ENCODE data around the gene NF1. TPM values are rescaled to one million over a fixed set of nuclear protein-coding genes. Genes with fewer than 3 reads are reported as not detected.
"Not testable (repeated sequence)": the region's sequence is repeated elsewhere in the genome, so short reads cannot be mapped to it uniquely, and the experiment has no call there.

The NF1 gene, protein sequence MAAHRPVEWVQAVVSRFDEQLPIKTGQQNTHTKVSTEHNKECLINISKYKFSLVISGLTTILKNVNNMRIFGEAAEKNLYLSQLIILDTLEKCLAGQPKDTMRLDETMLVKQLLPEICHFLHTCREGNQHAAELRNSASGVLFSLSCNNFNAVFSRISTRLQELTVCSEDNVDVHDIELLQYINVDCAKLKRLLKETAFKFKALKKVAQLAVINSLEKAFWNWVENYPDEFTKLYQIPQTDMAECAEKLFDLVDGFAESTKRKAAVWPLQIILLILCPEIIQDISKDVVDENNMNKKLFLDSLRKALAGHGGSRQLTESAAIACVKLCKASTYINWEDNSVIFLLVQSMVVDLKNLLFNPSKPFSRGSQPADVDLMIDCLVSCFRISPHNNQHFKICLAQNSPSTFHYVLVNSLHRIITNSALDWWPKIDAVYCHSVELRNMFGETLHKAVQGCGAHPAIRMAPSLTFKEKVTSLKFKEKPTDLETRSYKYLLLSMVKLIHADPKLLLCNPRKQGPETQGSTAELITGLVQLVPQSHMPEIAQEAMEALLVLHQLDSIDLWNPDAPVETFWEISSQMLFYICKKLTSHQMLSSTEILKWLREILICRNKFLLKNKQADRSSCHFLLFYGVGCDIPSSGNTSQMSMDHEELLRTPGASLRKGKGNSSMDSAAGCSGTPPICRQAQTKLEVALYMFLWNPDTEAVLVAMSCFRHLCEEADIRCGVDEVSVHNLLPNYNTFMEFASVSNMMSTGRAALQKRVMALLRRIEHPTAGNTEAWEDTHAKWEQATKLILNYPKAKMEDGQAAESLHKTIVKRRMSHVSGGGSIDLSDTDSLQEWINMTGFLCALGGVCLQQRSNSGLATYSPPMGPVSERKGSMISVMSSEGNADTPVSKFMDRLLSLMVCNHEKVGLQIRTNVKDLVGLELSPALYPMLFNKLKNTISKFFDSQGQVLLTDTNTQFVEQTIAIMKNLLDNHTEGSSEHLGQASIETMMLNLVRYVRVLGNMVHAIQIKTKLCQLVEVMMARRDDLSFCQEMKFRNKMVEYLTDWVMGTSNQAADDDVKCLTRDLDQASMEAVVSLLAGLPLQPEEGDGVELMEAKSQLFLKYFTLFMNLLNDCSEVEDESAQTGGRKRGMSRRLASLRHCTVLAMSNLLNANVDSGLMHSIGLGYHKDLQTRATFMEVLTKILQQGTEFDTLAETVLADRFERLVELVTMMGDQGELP (N-terminal part only)
- total RNA-seq (2014; rRNA removed; shearing (Covaris generic)), result 11.1 and 15.1 TPM in 2 replicates

DNA sequence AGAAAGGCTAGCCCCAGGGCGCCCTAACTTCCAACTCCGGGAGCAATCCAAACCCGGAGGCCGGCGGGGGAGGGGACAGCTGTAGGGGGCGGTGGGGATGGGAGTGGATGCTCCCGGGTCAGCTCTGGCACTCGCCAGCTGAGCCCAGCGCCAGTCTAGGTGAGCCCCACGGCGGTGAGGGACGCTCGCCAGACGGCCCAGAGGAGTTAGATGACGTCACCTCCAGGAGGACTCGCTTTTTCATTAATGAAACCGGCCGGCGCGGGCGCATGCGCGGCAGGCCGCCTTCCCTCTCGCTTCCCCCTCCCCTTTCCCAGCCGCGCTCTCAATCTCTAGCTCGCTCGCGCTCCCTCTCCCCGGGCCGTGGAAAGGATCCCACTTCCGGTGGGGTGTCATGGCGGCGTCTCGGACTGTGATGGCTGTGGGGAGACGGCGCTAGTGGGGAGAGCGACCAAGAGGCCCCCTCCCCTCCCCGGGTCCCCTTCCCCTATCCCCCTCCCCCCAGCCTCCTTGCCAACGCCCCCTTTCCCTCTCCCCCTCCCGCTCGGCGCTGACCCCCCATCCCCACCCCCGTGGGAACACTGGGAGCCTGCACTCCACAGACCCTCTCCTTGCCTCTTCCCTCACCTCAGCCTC lies at the start of gene NF1:
TSS of gene NF1 (plus strand) at position 378 of the 636 bp plus-strand sequence. CDS start 333 bp downstream, outside the sequence.
- in situ Hi-C loops (cut with HindIII; ENCODE audit: low sequenced_read_pairs), result no loop called here
- peak; percentile 96 for DNase-seq (ENCODE audit: low spot score)

DNA sequence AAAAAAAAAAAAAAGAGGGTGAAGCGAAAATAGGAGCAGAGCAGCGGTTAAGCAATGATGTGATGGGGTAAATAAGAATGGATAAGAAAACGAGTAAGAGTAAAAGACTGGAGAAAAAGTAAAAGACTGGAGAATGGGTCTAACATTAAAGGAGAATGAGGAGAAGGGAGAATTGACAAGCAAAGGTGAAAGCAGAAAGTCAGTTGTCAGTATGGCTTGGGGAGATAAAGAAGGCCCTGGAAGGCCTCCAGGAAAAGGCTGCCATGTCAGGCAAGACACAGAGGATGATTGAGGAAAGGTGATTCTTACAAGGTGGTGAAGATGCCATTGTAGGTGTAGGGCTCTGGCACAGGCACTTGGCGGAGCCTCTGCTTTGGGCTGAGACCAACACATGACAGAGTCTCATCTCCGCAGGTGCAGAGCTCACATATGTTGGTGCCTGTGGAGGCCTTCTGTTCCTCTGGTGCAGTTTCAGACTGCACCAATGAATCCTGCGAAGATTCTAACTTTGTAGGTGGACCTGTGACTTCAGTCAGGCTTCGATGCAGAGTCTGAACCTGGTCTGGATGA lies 47.8 kb upstream of the NF1 start:
- in situ Hi-C loops (cut with HindIII; ENCODE audit: low sequenced_read_pairs), result not testable (repeated sequence)
- peak; percentile 78 for DNase-seq (ENCODE audit: low spot score)

DNA sequence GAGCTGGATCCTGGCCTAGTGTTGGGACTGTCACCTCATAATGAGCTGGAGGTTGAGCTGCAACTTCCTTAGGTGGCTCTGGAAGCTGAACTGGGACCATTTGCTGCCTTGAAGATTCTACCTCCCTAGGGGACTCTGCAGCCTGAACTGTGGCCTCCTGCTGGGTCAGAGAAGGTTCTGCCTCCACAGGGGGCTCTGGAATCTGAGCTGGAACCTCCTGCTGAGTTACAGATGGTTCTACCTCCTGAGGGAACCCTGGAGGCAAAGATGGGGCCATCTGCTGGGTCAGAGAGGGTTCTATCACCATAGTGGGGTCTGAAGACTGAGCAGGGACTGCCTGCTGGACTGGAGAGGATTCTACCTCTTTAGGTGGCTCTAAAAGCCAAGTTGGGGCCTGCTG lies 46.6 kb upstream of the NF1 start:
- DNase-seq (ENCODE audit: low spot score), result no peak
- in situ Hi-C loops (cut with HindIII; ENCODE audit: low sequenced_read_pairs), result no loop called here

DNA sequence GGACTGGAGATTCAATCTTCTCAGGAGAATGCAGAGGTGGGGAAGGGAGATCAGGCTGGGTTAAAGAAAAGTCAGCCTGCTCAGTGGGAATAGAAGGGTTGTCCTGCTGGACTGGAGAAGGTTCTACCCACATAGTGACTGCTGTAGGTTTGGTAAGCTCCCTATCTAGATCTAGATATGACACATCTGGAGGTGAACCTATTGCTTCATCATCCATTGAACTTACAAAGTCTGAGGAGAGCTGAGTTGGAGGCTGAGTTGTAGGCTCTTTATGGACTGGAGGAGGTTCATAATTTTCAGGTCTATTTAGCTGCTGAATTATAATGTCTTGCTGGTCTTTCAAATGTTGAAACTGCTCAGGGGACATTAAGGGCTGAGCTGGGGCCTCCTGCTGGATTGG lies 46.0 kb upstream of the NF1 start:
- no peak for DNase-seq (ENCODE audit: low spot score)
- in situ Hi-C loops (cut with HindIII; ENCODE audit: low sequenced_read_pairs), result no loop called here

DNA sequence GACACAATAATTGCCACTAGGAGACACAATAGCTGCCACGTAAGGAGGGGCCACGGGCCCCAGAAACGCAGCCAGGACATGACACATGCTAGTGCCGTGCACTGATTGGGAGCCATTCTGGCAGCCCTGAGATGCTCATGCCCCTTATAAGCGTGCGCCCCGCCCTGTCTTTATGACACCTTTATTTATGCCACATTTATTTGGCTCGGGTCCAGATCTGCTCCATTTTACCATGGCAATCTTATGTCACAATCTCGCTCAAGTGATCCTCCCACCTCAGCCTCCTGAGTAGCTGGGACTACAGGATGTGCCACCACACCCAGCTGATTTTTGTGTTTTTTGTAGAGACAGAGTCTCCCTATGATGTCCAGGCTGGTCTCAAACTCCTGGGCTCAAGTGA lies 43.8 kb upstream of the NF1 start:
- no peak for DNase-seq (ENCODE audit: low spot score)
- in situ Hi-C loops (cut with HindIII; ENCODE audit: low sequenced_read_pairs), result no loop called here

DNA sequence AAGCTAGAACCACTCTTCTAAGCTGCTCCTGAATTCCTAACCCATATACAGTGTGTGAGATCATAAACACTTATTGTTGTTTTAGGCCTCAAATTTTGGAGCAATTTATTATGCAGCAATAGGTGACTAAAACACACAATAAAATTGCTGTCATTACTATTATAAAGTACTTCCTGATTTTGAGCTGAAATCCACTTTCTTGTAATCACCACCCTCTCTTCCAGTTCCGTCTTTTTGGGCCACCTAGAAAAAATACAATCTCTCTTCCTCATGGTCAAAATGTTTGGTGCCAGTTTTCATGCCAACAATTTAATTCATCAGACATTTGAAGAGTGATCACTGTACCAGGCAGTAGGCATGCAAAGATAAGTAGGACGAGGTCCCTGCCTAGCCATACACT lies 43.3 kb upstream of the NF1 start:
- in situ Hi-C loops (cut with HindIII; ENCODE audit: low sequenced_read_pairs), result no loop called here
- no peak for DNase-seq (ENCODE audit: low spot score)

DNA sequence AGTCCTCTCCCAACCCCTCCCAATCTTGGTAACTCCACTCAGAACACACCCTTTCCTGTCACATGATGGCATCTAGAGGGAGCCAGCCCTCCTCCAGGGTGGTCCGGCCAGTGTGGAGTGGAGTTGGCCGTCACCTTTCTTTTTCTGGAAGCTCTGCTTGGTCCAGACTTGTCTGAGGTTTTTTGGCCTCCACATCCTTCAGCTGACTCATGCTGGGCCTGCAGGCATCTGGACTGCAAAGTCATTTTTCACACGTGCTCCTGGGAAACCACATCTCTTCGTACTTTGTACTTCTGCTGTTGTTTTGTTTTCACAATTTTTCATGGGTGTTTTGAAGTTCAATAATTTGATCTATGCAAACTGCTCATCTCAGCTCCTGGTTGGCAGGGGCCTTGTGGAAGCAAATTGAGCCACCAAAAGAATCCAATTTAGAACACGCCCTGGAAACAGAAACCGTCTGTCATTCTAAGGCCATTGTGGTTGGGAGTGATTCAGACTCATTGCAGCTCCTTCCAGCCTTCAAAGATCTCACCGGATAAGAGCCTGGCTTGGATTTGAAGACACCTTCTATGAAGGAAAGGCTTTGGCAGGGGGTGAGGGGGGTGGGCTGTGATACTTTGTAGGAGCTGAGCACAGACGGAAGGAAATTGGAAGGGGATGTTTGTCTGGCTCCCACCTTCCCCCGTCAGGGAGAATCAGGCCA lies 42.4 kb upstream of the NF1 start:
- in situ Hi-C loops (cut with HindIII; ENCODE audit: low sequenced_read_pairs), result no loop called here
- no peak for DNase-seq (ENCODE audit: low spot score)

DNA sequence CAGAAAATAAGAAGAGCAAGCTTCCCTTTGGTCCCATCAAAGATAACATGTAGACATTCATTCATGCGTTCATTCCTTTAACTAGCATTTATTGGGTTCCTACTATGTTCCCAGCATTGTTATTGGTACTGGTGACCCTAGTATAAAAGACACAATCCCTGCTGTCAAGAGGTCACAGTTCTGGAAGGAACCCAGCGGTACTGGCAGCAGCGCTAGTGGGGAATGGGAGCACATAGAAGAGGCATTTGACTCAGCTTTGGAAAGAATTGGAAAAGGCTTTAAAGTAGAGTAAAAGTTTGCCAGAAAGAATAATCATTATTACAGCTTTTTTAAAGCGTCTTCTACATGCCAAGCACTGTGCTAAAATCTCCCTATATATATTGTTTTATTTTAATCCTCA lies 41.7 kb upstream of the NF1 start:
- DNase-seq (ENCODE audit: low spot score), result no peak
- in situ Hi-C loops (cut with HindIII; ENCODE audit: low sequenced_read_pairs), result no loop called here

DNA sequence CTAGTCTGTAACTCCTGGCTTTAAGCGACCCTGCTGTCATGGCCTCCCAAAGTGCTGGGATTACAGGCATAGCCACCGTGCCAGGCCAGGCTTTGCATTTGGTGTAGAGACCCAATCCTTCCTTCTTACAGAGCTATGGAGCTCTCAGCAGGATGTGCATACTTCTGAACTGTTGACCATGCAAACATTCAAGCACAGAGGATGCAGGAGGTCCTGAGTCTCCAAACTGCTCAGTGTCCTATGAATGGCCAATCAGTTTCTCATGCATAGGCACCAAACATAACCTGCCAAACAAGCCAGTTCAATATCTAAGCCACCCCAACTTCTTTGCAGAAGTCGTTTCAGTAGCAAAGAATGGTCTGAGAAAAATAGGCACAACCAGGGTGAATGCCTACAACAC lies 40.0 kb upstream of the NF1 start:
- in situ Hi-C loops (cut with HindIII; ENCODE audit: low sequenced_read_pairs), result no loop called here
- DNase-seq (ENCODE audit: low spot score), result no peak

DNA sequence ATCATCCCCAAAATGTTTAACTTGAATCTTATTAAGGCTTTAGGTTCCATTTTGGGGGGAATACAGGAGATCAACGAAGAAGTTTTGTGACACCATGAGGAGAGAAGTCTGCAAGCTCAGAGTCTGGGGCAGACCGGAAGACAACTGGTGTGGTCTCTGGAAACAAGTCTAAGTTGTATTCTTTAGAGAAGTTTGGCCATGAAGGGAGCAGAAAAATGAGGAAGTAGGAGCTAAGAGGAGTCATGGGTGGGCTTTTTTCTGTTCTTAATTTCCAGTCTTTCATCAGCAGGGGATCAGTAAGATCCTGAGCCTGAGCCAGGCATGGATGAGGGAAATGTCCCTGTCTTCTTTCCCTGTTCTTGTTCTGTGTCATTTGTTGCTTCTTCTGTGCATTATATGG lies 35.8 kb upstream of the NF1 start:
- no peak for DNase-seq (ENCODE audit: low spot score)

DNA sequence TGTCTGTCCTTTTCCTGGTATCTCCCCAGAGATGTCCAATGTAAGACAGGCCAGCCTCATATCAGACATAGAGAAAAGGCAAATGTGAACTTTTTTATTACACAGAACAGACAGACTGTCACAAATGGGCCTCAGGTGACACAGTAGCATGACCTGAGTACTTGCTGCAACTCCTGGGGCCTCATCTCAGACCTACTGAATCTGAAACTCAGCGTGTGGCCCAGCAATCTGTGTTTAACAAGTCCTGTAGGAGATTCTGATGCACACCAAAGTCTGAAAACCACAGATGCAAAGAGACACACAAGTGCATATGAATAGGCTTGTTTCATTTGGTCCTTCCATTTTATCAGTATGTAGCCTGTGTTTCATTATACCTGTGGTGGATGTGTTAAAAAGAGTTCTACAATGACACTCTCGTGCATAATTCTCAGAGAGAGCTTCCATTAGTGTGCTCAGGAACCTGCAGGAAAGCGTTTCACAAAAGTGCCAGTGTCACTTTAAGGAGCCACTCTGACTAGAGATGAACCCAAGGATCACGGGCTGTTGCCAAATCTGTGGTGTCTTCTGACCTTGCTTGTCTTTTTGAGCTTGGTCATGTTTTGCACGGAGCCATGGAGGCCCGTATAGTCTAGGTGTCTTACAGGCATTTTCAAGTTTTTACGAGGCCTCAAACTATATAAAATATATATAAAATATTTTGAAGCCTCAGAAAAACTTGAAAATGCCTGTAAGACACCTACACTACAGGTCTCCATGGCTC lies 33.8 kb upstream of the NF1 start:
- DNase-seq (ENCODE audit: low spot score), result no peak
- in situ Hi-C loops (cut with HindIII; ENCODE audit: low sequenced_read_pairs), result no loop called here

More for the DNA sequence above, 35.8 kb upstream of the NF1 start:
- in situ Hi-C loops (cut with HindIII; ENCODE audit: low sequenced_read_pairs), result no loop called here

DNA sequence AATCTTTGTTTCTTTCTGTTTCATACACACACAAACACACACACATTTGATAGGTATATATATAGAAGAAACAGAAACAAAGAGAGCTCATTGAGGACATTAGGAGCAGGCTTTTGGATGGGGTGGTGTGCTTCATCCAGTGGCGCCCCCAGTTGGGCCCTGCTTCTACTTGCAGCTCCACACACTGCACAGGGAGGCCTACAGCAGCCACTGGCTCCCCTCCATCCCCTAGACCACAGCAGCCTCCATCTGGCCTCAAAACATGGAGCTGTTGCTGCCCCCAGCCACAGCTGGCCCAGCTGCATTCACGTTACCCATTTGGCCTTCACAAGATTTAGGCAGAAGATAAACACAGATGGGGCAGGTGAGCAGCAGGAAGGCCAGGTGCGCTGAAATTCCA lies 33.1 kb upstream of the NF1 start:
- DNase-seq (ENCODE audit: low spot score), result no peak
- in situ Hi-C loops (cut with HindIII; ENCODE audit: low sequenced_read_pairs), result no loop called here

DNA sequence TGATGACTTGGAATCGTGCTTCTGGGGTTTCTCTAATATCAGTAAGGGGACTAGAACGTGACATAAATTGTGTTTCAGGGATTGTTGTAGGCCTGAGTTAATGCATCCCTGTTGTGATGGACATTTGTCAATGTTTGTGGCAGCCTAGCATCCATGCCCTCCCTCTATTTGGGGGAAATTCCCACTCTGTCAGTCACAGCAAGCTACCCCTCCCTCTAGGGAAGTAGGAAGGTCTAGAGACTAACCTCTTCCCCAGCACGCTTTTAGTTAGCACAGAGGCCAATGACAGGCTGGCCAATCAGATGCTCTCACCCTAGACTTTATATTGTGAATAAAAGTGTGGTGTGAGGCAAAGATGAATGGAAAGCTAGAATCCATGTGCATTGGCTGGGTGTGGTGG lies 32.4 kb upstream of the NF1 start:
- DNase-seq (ENCODE audit: low spot score), result no peak
- in situ Hi-C loops (cut with HindIII; ENCODE audit: low sequenced_read_pairs), result no loop called here

DNA sequence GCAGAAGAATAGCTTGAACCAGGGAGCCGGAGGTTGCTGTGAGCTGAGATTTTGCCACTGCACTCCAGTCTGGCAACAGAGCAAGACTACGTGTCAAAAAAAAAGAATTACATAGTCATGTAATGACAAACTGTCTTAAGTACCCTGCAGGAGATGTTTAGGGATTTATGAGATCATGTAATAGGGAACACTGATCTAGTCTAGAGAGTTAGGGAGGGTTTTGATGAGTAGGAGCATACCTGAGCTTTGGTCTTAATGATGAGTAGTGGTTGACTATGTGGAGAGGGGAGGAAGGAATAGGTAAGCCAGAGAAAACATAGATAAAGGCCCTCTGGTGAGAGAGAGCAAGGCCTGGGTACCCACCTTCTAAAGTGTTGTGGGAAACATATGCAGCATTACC lies 30.1 kb upstream of the NF1 start:
- DNase-seq (ENCODE audit: low spot score), result no peak
- in situ Hi-C loops (cut with HindIII; ENCODE audit: low sequenced_read_pairs), result no loop called here

DNA sequence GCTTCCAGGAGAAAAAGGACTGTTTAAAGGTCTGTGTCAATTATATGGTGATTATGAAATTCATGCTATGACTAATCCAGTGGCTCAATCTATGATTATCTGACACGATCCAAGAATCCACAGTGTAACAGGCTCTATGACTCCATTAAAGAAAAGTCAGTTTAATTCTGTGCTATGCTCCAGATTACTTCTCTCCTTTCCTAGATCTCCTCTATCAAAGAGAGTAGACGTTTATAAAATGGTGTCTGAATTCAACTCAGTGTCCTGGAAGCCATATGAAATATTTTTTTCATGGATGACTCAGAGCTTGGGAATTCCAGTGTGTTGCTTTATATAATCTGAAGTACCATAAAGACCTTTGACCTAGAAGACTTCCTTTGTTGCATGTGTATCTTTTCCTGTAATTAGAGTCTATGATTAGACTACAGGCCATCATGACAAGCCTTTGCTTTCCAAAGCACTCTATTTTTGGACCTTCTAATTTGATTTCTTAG lies 27.0 kb upstream of the NF1 start:
- DNase-seq (ENCODE audit: low spot score), result no peak
- in situ Hi-C loops (cut with HindIII; ENCODE audit: low sequenced_read_pairs), result no loop called here

DNA sequence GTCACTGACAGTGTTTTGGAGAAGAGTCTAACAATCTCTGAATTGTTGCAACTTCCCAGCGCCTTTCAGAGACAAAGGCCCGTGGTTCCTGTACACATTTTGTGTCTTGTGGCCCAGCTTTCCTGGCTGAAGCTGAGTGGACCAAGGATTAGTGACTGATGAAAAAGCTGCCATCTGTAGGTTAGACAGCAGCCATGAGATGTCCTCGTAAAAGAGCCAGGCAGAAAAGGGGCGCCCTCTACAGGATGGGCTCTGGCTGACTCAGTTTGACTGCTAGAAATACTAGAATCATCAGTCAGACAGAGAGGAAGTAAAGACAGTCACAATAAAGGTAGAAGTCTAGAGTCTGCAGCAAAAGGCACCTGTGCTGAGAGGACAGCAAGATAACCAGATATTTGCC lies 26.5 kb upstream of the NF1 start:
- in situ Hi-C loops (cut with HindIII; ENCODE audit: low sequenced_read_pairs), result no loop called here
- DNase-seq (ENCODE audit: low spot score), result peak; percentile 18

DNA sequence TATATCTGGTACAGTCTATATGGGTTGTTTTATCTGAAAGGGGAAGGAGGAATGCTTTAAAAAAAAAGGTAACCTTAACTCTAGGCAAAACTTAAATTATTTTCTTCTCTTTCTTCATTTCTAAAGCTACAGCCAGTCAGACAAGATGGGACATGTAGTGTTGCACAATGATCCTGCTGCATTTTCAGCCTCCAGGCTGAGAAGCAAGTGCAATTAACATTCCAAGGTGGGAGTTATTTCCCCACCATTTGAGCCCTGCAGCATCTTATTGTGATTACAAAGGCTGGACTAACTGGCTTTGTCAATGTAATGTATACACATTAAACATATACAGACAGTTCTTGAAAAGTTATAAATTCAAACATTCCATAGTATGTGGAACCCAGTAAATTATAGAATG lies 22.6 kb upstream of the NF1 start:
- in situ Hi-C loops (cut with HindIII; ENCODE audit: low sequenced_read_pairs), result no loop called here
- no peak for DNase-seq (ENCODE audit: low spot score)

DNA sequence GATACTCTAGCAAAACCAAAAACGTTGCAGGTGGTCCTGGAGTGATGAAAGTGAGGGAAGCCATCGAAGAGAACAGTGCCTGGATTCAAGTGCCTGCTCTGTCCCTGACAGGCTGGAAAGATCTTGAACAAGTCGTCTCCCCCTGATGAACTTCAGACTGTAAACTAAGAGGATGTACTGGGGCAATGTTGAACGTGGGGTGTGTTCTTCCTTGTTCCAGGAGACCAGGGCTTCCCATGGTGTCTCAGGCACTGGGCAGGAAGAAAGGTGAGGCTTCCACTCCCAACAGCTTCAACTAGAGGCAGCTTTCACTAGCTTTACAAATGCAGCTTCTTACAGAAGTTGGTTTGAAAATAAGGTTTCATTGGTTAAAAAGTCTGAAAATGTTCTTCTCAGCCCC lies 21.4 kb upstream of the NF1 start:
- DNase-seq (ENCODE audit: low spot score), result no peak
- in situ Hi-C loops (cut with HindIII; ENCODE audit: low sequenced_read_pairs), result no loop called here
